ENCODE results near the gene KCTD1. TPM values are rescaled to one million over a fixed set of nuclear protein-coding genes. Genes with fewer than 3 reads are reported as not detected.

The KCTD1 gene
- total RNA-seq, 2 donors from 2014 or later = 13.3 to 13.6 TPM

DNA sequence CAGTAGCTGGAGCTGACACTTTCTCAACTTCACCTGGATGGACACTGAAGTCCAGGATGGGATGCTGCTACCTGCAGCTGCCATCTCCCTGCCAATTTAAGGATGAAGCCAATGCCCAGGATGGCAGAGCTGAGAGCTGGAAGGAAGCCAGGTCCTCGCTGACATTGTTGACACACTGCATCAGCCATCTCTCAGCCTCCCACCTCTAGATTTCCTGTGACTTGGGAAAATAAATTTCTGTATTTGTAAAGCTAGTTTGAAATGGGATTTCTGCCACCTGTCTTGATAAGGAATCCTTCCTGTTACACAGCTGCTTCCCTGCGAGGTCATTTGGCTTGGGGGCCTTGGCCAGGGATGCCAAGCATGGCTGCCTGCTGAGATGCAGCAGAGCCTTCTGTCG is 43.5 kb downstream of the KCTD1 start:
- DNase-seq = no peak
- Histone ChIP-seq H3K9me3 (no peaks in the 10 kb centered on the region), H3K27ac (no peak overlapping the region), H3K27me3 (no peaks in the 10 kb centered on the region), H3K4me3 (no peak overlapping the region), H3K9ac (ENCODE audit: low read depth in 2 of 2, low read length in 2 of 2) (no peak overlapping the region), H3K4me1 (no peaks in the 10 kb centered on the region), H3K36me3 (no peaks in the 10 kb centered on the region)
- intact Hi-C loops (cut with DNase I) = no loop called here
- TF ChIP-seq, protein P1, sequence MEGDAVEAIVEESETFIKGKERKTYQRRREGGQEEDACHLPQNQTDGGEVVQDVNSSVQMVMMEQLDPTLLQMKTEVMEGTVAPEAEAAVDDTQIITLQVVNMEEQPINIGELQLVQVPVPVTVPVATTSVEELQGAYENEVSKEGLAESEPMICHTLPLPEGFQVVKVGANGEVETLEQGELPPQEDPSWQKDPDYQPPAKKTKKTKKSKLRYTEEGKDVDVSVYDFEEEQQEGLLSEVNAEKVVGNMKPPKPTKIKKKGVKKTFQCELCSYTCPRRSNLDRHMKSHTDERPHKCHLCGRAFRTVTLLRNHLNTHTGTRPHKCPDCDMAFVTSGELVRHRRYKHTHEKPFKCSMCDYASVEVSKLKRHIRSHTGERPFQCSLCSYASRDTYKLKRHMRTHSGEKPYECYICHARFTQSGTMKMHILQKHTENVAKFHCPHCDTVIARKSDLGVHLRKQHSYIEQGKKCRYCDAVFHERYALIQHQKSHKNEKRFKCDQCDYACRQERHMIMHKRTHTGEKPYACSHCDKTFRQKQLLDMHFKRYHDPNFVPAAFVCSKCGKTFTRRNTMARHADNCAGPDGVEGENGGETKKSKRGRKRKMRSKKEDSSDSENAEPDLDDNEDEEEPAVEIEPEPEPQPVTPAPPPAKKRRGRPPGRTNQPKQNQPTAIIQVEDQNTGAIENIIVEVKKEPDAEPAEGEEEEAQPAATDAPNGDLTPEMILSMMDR (IDR thresholded peaks at IDR 0.05) = no peak

DNA sequence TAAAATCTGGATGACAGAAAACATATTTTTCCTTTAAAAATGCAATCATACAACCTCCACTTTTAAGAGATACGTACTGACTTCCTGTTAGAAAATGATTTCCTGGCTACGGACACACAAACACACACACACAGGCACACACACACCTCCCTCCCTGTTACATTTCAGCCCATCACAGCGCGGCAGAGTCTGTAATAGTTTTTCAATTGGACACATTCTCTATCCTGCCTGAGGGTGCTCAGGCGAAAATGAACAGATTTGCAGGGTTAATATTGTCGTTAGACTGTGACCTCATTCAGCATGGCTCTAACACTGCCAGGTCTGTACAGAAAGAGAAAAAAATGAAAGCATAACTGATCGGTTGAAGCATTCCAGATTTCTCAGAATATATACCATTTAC is 45.0 kb downstream of the KCTD1 start:
- H3K27ac ChIP-seq = no peak overlapping the region
- H3K4me3 ChIP-seq = no peak overlapping the region
- H3K9ac ChIP-seq (ENCODE audit: low read depth in 2 of 2, low read length in 2 of 2) = no peak overlapping the region
- intact Hi-C loops (cut with DNase I) = no loop called here
- no peaks in the 10 kb centered on the region for H3K27me3 ChIP-seq
- TF ChIP-seq, protein P1 (IDR thresholded peaks at IDR 0.05) = no peak
- H3K9me3 ChIP-seq = no peaks in the 10 kb centered on the region
- no peak for DNase-seq
- no peaks in the 10 kb centered on the region for H3K36me3 ChIP-seq
- H3K4me1 ChIP-seq = no peaks in the 10 kb centered on the region

DNA sequence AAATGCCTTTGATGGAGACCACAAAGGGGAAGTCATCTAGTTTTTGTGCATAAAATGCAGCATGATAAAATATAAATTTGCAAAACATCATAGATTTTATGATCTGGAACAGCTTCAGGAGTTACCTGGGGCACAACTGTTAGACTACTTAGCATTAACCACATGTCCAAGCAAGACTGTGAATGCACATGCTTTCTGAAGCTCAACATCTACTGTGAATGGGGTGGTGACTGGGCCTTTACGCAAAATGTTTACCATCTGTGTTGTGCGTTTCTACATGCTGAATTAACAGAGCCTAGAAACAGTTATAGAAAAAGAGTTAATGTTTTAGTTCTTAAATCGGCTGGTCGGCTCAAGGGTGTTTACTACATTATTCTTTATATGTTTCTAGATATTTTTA is 45.5 kb downstream of the KCTD1 start:
- Histone ChIP-seq H3K4me1 (no peaks in the 10 kb centered on the region), H3K9me3 (no peaks in the 10 kb centered on the region), H3K9ac (ENCODE audit: low read depth in 2 of 2, low read length in 2 of 2) (no peak overlapping the region), H3K27me3 (no peaks in the 10 kb centered on the region), H3K36me3 (no peaks in the 10 kb centered on the region), H3K27ac (no peak overlapping the region), H3K4me3 (no peak overlapping the region)
- TF ChIP-seq, protein P1 (IDR thresholded peaks at IDR 0.05) = no peak
- DNase-seq = no peak
- intact Hi-C loops (cut with DNase I) = no loop called here

DNA sequence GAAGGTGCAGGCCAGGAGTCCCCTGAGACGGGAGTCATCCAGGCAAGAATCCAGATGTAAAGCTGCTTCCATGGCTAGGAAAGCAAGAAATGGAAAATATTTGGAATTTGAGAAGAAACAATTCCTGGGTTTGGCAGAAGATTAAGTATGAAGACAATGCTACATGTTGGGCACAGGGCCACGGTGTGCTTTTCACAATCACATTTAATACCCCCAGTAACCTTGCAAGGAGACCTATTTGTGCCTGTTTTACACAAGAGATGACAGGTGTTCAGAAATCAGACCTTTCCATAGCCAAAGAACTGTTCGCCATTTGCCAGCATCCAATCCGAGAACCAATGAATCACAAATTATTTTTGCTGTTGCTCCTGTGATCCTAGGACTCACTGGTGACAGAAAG is 50.5 kb downstream of the KCTD1 start:
- no peaks in the 10 kb centered on the region for H3K9me3 ChIP-seq
- DNase-seq = no peak
- no peaks in the 10 kb centered on the region for H3K36me3 ChIP-seq
- H3K27me3 ChIP-seq = no peaks in the 10 kb centered on the region
- intact Hi-C loops (cut with DNase I) = no loop called here
- H3K9ac ChIP-seq (ENCODE audit: low read depth in 2 of 2, low read length in 2 of 2) = no peak overlapping the region
- no peak overlapping the region for H3K27ac ChIP-seq
- H3K4me3 ChIP-seq = no peak overlapping the region
- no peaks in the 10 kb centered on the region for H3K4me1 ChIP-seq
- TF ChIP-seq, protein P1 (IDR thresholded peaks at IDR 0.05) = no peak

DNA sequence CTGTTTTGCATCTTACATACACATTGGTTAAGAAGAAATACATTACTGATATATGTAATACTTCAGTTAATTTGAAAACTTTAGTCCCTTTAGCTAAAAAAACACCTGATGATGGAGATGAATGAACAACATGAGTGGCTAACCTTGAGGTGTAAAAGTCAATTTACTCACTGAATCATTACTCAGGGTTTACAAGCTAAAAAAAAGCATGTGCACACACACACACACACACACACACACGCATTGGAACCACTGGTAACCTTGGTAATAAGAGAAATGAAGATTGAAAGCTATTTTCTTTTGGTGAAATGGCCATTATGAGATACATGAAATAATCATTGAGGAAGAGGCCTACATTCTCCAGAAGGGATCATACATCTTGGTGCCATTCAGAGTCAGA is 51.8 kb downstream of the KCTD1 start:
- H3K9ac ChIP-seq (ENCODE audit: low read depth in 2 of 2, low read length in 2 of 2) = no peak overlapping the region
- H3K9me3 ChIP-seq = no peaks in the 10 kb centered on the region
- TF ChIP-seq, protein P1 (IDR thresholded peaks at IDR 0.05) = no peak
- H3K4me1 ChIP-seq = no peaks in the 10 kb centered on the region
- intact Hi-C loops (cut with DNase I) = no loop called here
- no peaks in the 10 kb centered on the region for H3K36me3 ChIP-seq
- H3K27me3 ChIP-seq = no peaks in the 10 kb centered on the region
- no peak for DNase-seq
- H3K27ac ChIP-seq = no peak overlapping the region
- H3K4me3 ChIP-seq = no peak overlapping the region

DNA sequence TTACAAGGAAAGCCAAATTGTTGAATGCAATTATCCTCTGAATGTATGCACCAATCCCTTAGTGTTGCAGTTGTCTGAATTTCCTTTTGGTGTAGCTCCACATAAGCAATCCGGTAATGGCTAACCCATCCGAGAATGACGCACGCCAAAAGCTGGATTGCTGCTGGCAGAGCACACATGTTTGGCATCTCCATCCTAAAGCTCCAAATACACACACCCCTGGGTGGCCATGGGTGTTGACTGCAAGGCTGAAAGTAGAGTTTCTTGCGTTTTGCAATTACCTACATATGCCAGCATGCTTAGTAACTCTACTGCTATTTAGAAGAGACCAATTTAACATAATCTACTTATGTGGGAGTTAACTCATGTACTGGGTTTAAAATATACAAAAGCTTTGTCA is 53.1 kb downstream of the KCTD1 start:
- Histone ChIP-seq H3K27ac (no peak overlapping the region), H3K9ac (ENCODE audit: low read depth in 2 of 2, low read length in 2 of 2) (no peak overlapping the region), H3K36me3 (no peaks in the 10 kb centered on the region), H3K4me3 (no peak overlapping the region), H3K9me3 (no peaks in the 10 kb centered on the region), H3K4me1 (no peaks in the 10 kb centered on the region), H3K27me3 (no peaks in the 10 kb centered on the region)
- intact Hi-C loops (cut with DNase I) = no loop called here
- TF ChIP-seq, protein P1 (IDR thresholded peaks at IDR 0.05) = no peak
- DNase-seq = no peak
